ENCODE measurements around the gene ZNF518A. TPM values are rescaled to one million over a fixed set of nuclear protein-coding genes. Genes with fewer than 3 reads are reported as not detected.

ZNF518A gene
- total and polyA plus RNA-seq, 2 donors (not counting 1 experiment from before 2014, with no cell fraction given), result 5.2 to 19.0 TPM

- Histone ChIP-seq H3K9ac (ENCODE audit: insufficient read depth, low read length) (no peak overlapping the region), H3K36me3 (ENCODE audit: control insufficient read depth, insufficient read depth, low read length) (no peaks in the 10 kb centered on the region), H3K4me1 (ENCODE audit: control insufficient read depth, extremely low read depth, insufficient read depth, low read length) (no peaks in the 10 kb centered on the region), H2AFZ (ENCODE audit: low read length) (peak overlapping the region; percentile 99), H3K4me2 (ENCODE audit: extremely low read depth, insufficient read depth, low read length) (peak overlapping the region; percentile 79), H3K27me3 (ENCODE audit: control insufficient read depth, insufficient read depth, low read length) (peaks cover 7% of the 10 kb centered on the region), H4K20me1 (ENCODE audit: control insufficient read depth, extremely low read depth, insufficient read depth, low read length) (no peaks in the 10 kb centered on the region), H3K9me3 (ENCODE audit: control insufficient read depth, insufficient read depth, low read depth, low read length) (no peaks in the 10 kb centered on the region), H3K79me2 (ENCODE audit: control insufficient read depth, insufficient read depth, low read length) (no peaks in the 10 kb centered on the region), H3K4me3 (replicated peaks in 1 of 4; ENCODE audit: control extremely low read depth in 1 of 4, insufficient read depth in 1 of 4, low read depth in 3 of 4, low read length in 4 of 4) (peak overlapping the region; percentile 80 to 91 (median 84)), H3K27ac (ENCODE audit: insufficient read depth, low read length) (no peak overlapping the region)
- no peak for DNase-seq (ENCODE audit: low read depth in 2 of 2)
- TF ChIP-seq EZH2 (IDR thresholded peaks at IDR 0.05; ENCODE audit: low read length, missing control alignments) (no peak), CTCF (conservative IDR thresholded peaks at IDR 0.05 in 1 of 2, IDR thresholded peaks at IDR 0.05 in 1 of 2; ENCODE audit: low read depth in 1 of 2, low read length in 2 of 2) (no peak)
Measured at GRCh38 chr10:96089116-96089515, 41.0 kb upstream of the ZNF518A start.

- H3K9ac ChIP-seq (ENCODE audit: insufficient read depth, low read length), result peak overlapping the region; percentile 85
- H3K4me3 ChIP-seq (replicated peaks in 1 of 4; ENCODE audit: control extremely low read depth in 1 of 4, insufficient read depth in 1 of 4, low read depth in 3 of 4, low read length in 4 of 4), result peak overlapping the region; percentile 80 to 91 (median 84)
- H3K4me1 ChIP-seq (ENCODE audit: control insufficient read depth, extremely low read depth, insufficient read depth, low read length), result no peaks in the 10 kb centered on the region
- DNase-seq (ENCODE audit: low read depth in 2 of 2), result peak; percentile 98
- no peaks in the 10 kb centered on the region for H3K9me3 ChIP-seq (ENCODE audit: control insufficient read depth, insufficient read depth, low read depth, low read length)
- peak overlapping the region; percentile 95 for H3K27ac ChIP-seq (ENCODE audit: insufficient read depth, low read length)
- H3K4me2 ChIP-seq (ENCODE audit: extremely low read depth, insufficient read depth, low read length), result peak overlapping the region; percentile 79
- no peaks in the 10 kb centered on the region for H3K79me2 ChIP-seq (ENCODE audit: control insufficient read depth, insufficient read depth, low read length)
- H2AFZ ChIP-seq (ENCODE audit: low read length), result peak overlapping the region; percentile 99
- no peak for TF ChIP-seq CTCF (conservative IDR thresholded peaks at IDR 0.05 in 1 of 2, IDR thresholded peaks at IDR 0.05 in 1 of 2; ENCODE audit: low read depth in 1 of 2, low read length in 2 of 2)
- TF ChIP-seq EZH2 (IDR thresholded peaks at IDR 0.05; ENCODE audit: low read length, missing control alignments), result no peak
- peaks cover 7% of the 10 kb centered on the region for H3K27me3 ChIP-seq (ENCODE audit: control insufficient read depth, insufficient read depth, low read length)
- H3K36me3 ChIP-seq (ENCODE audit: control insufficient read depth, insufficient read depth, low read length), result no peaks in the 10 kb centered on the region
- H4K20me1 ChIP-seq (ENCODE audit: control insufficient read depth, extremely low read depth, insufficient read depth, low read length), result no peaks in the 10 kb centered on the region
Measured at GRCh38 chr10:96089670-96090462, 40.2 kb upstream of the ZNF518A start.

GRCh38 chr10:96090463-96090800 is 39.7 kb upstream of the ZNF518A start:
- H3K9ac ChIP-seq (ENCODE audit: insufficient read depth, low read length), result no peak overlapping the region
- H3K79me2 ChIP-seq (ENCODE audit: control insufficient read depth, insufficient read depth, low read length), result no peaks in the 10 kb centered on the region

More at GRCh38 chr10:96090463-96090800, 39.7 kb upstream of the ZNF518A start:
- no peaks in the 10 kb centered on the region for H3K4me1 ChIP-seq (ENCODE audit: control insufficient read depth, extremely low read depth, insufficient read depth, low read length)
- peaks cover 7% of the 10 kb centered on the region for H3K27me3 ChIP-seq (ENCODE audit: control insufficient read depth, insufficient read depth, low read length)
- H4K20me1 ChIP-seq (ENCODE audit: control insufficient read depth, extremely low read depth, insufficient read depth, low read length), result no peaks in the 10 kb centered on the region
- DNase-seq (ENCODE audit: low read depth in 2 of 2), result no peak
- H3K4me2 ChIP-seq (ENCODE audit: extremely low read depth, insufficient read depth, low read length), result peak overlapping the region; percentile 79
- peak overlapping the region; percentile 99 for H2AFZ ChIP-seq (ENCODE audit: low read length)
- no peaks in the 10 kb centered on the region for H3K9me3 ChIP-seq (ENCODE audit: control insufficient read depth, insufficient read depth, low read depth, low read length)
- peak overlapping the region; percentile 80 to 91 (median 84) for H3K4me3 ChIP-seq (replicated peaks in 1 of 4; ENCODE audit: control extremely low read depth in 1 of 4, insufficient read depth in 1 of 4, low read depth in 3 of 4, low read length in 4 of 4)
- H3K27ac ChIP-seq (ENCODE audit: insufficient read depth, low read length), result peak overlapping the region; percentile 95
- TF ChIP-seq EZH2 (IDR thresholded peaks at IDR 0.05; ENCODE audit: low read length, missing control alignments) (no peak), CTCF (conservative IDR thresholded peaks at IDR 0.05 in 1 of 2, IDR thresholded peaks at IDR 0.05 in 1 of 2; ENCODE audit: low read depth in 1 of 2, low read length in 2 of 2) (no peak)
- H3K36me3 ChIP-seq (ENCODE audit: control insufficient read depth, insufficient read depth, low read length), result no peaks in the 10 kb centered on the region

All from fibroblast of lung (primary cell).